GM23248 (cell line): Measurements from ENCODE around the gene RABEP1. TPM values are rescaled to one million over a fixed set of nuclear protein-coding genes. Genes with fewer than 3 reads are reported as not detected.

Source experiments
- DNase-seq: peaks from one replicate; pipeline ENCODE4 v3.0.0-alpha.2; 2015
- H2AFZ ChIP-seq: fragments of 200-600 bp; sonication (generic); 2 replicates; pipeline ENCODE4 v1.6.1; 2016; ENCODE audit warnings: antibody characterized with exemption
- H3F3A ChIP-seq: fragments of 200-600 bp; sonication (generic); 2 replicates; pipeline ENCODE4 v1.6.1; 2016; ENCODE audit warnings: mild to moderate bottlenecking, antibody characterized with exemption, mixed run types; ENCODE audit not compliant: insufficient read depth
- H3K27ac ChIP-seq: fragments of 200-600 bp; sonication (generic); 2 replicates; pipeline ENCODE4 v1.5.1; 2016; ENCODE audit warnings: mild to moderate bottlenecking
- H3K27me3 ChIP-seq: fragments of 200-600 bp; sonication (generic); replicated peaks from 2 replicates; pipeline ENCODE4 v1.6.1; 2016; ENCODE audit warnings: mild to moderate bottlenecking; ENCODE audit not compliant: insufficient read depth
- H3K36me3 ChIP-seq: fragments of 200-600 bp; sonication (generic); 2 replicates; pipeline ENCODE4 v1.6.1; 2016; ENCODE audit warnings: low read depth, mild to moderate bottlenecking
- H3K4me1 ChIP-seq: fragments of 200-600 bp; sonication (generic); 2 replicates; pipeline ENCODE4 v1.6.1; 2016; ENCODE audit warnings: mild to moderate bottlenecking; ENCODE audit not compliant: insufficient read depth
- H3K4me2 ChIP-seq: fragments of 200-600 bp; sonication (generic); one replicate; pipeline ENCODE4 v1.6.1; 2016; ENCODE audit warnings: mild to moderate bottlenecking; ENCODE audit not compliant: unreplicated experiment
- H3K4me3 ChIP-seq: fragments of 200-600 bp; sonication (generic); 2 replicates; pipeline ENCODE4 v1.5.1; 2016; ENCODE audit warnings: mild to moderate bottlenecking
- H3K79me2 ChIP-seq: fragments of 200-600 bp; sonication (generic); 2 replicates; pipeline ENCODE4 v1.6.1; 2016; ENCODE audit warnings: mild to moderate bottlenecking; ENCODE audit not compliant: insufficient read depth
- H3K9ac ChIP-seq: fragments of 200-600 bp; sonication (generic); 2 replicates; pipeline ENCODE4 v1.6.1; 2016; ENCODE audit warnings: mild to moderate bottlenecking
- H3K9me2 ChIP-seq: fragments of 200-600 bp; sonication (generic); 2 replicates; pipeline ENCODE4 v1.6.1; 2016; ENCODE audit warnings: mixed run types, mild to moderate bottlenecking, moderate library complexity; ENCODE audit not compliant: insufficient read depth
- H3K9me3 ChIP-seq: fragments of 200-600 bp; sonication (generic); one replicate; pipeline ENCODE4 v1.6.1; 2017; ENCODE audit warnings: low read depth
- H4K20me1 ChIP-seq: fragments of 200-600 bp; sonication (generic); 2 replicates; pipeline ENCODE4 v1.6.0; 2016; ENCODE audit not compliant: insufficient read depth
- EZH2 ChIP-seq: fragments of 200-600 bp; sonication (generic); IDR thresholded peaks from 2 replicates; pipeline ENCODE4 v1.6.1; 2018; ENCODE audit warnings: antibody characterized with exemption, mild to moderate bottlenecking; ENCODE audit not compliant: insufficient read depth, poor library complexity, severe bottlenecking
- EZH2phosphoT487 ChIP-seq: fragments of 200-600 bp; sonication (generic); IDR thresholded peaks from 2 replicates; pipeline ENCODE4 v1.6.1; 2018; ENCODE audit warnings: antibody characterized with exemption, moderate library complexity, mild to moderate bottlenecking, low read depth; ENCODE audit not compliant: insufficient read depth
- WGBS, 2 experiments: methylation state at CpG; one replicate each; pipeline ENCODE4 v1.1.6; 2015 to 2017; ENCODE audit warnings: low lambda C conversion rate in 2 of 2, low coverage in 1 of 2; ENCODE audit errors: missing lambda C conversion rate in 2 of 2; 5-methylcytosine and 5-hydroxymethylcytosine counted together
- in situ Hi-C: fragments of 300-500 bp; cut with MboI; formaldehyde crosslinking; loops from 2 replicates; pipeline ENCODE4 v1.15.0; 2020
- polyA plus RNA-seq: library from polyadenylated mRNA; unstranded; fragments of >200 nt; fragmentation: Nextera tagmentation; extraction: Ambion mirVana; gene quantifications from 2 replicates; pipeline ENCODE4 v1.2.1, GENCODE V29; 2016
- total RNA-seq: library from RNA; depleted of rRNA; stranded (reverse); fragments of >200 nt; shearing (Covaris generic); gene quantifications from 2 replicates; pipeline ENCODE4 v1.2.3, GENCODE V29; 2014

The RABEP1 gene
- total and polyA plus RNA-seq, 2 experiments from 2014 or later = 26.3 to 33.6 TPM

GRCh38 chr17:5283571-5284315, 1.7 kb downstream of the RABEP1 start:
- DNase-seq = peak; percentile 27
- Histone ChIP-seq H3K27ac (peak overlapping the region; percentile 45), H3K4me3 (peak overlapping the region; percentile 75), H3K4me2 (peak overlapping the region; percentile 99), H3K9me3 (no peaks in the 10 kb centered on the region), H3K4me1 (peaks cover 15% of the 10 kb centered on the region), H3K79me2 (peaks cover 62% of the 10 kb centered on the region), H4K20me1 (no peaks in the 10 kb centered on the region), H3K36me3 (no peaks in the 10 kb centered on the region), H3K9ac (peak overlapping the region; percentile 81), H3K27me3 (no peaks in the 10 kb centered on the region), H2AFZ (peak overlapping the region; percentile 56; the same call in 1 of the 2 replicates), H3F3A (peaks cover 15% of the 10 kb centered on the region; the same call in 1 of the 2 replicates), H3K9me2 (no peaks in the 10 kb centered on the region)
- 28 to 30% methylated on average over 5 of the region's 5 CpGs for WGBS, 2 experiments
- in situ Hi-C loops = no loop called here
- TF ChIP-seq EZH2phosphoT487 = no peak
- no peak for TF ChIP-seq EZH2

- 78 to 79% methylated on average over 7 of the region's 7 CpGs for WGBS, 2 experiments
- Histone ChIP-seq H4K20me1 (no peaks in the 10 kb centered on the region), H3F3A (peaks cover 15% of the 10 kb centered on the region; the same call in 1 of the 2 replicates)
Measured at GRCh38 chr17:5284681-5285080, 2.6 kb downstream of the RABEP1 start.

GRCh38 chr17:5286846-5287245, 4.8 kb downstream of the RABEP1 start:
- Histone ChIP-seq H3K9me2 (no peaks in the 10 kb centered on the region), H3K36me3 (no peaks in the 10 kb centered on the region), H3K4me1 (peaks cover 15% of the 10 kb centered on the region), H3K4me2 (no peak overlapping the region), H4K20me1 (no peaks in the 10 kb centered on the region), H3K4me3 (no peak overlapping the region), H3K27me3 (no peaks in the 10 kb centered on the region), H3K9me3 (no peaks in the 10 kb centered on the region), H3K9ac (no peak overlapping the region), H2AFZ (no peak overlapping the region), H3F3A (peaks cover 15% of the 10 kb centered on the region; the same call in 1 of the 2 replicates), H3K79me2 (peaks cover 93% of the 10 kb centered on the region), H3K27ac (no peak overlapping the region)
- in situ Hi-C loops = no loop called here
- 97 to 100% methylated on average over 3 of the region's 3 CpGs for WGBS, 2 experiments
- TF ChIP-seq EZH2phosphoT487 = no peak
- no peak for TF ChIP-seq EZH2
- no peak for DNase-seq

More at GRCh38 chr17:5284681-5285080, 2.6 kb downstream of the RABEP1 start:
- no peak overlapping the region for H3K9ac ChIP-seq
- H3K4me3 ChIP-seq = no peak overlapping the region
- no peak overlapping the region for H3K27ac ChIP-seq
- H3K4me2 ChIP-seq = no peak overlapping the region
- TF ChIP-seq EZH2phosphoT487 = no peak
- no peak for TF ChIP-seq EZH2
- no peaks in the 10 kb centered on the region for H3K9me2 ChIP-seq
- H3K79me2 ChIP-seq = peaks cover 71% of the 10 kb centered on the region
- H3K9me3 ChIP-seq = no peaks in the 10 kb centered on the region
- no peaks in the 10 kb centered on the region for H3K27me3 ChIP-seq
- H3K4me1 ChIP-seq = peaks cover 15% of the 10 kb centered on the region
- no peak overlapping the region for H2AFZ ChIP-seq
- in situ Hi-C loops = no loop called here
- DNase-seq = no peak
- H3K36me3 ChIP-seq = no peaks in the 10 kb centered on the region

GRCh38 chr17:5291683-5292350, 9.7 kb downstream of the RABEP1 start:
- Histone ChIP-seq H4K20me1 (peaks cover 6% of the 10 kb centered on the region), H3K4me3 (no peak overlapping the region)

More at GRCh38 chr17:5291683-5292350, 9.7 kb downstream of the RABEP1 start:
- Histone ChIP-seq H3K9me2 (no peaks in the 10 kb centered on the region), H3K27me3 (no peaks in the 10 kb centered on the region), H3K4me2 (no peak overlapping the region), H3K9me3 (no peaks in the 10 kb centered on the region), H3F3A (no peaks in the 10 kb centered on the region), H2AFZ (no peak overlapping the region), H3K27ac (no peak overlapping the region), H3K4me1 (no peaks in the 10 kb centered on the region), H3K9ac (no peak overlapping the region), H3K36me3 (no peaks in the 10 kb centered on the region), H3K79me2 (peaks cover 100% of the 10 kb centered on the region)
- no peak for TF ChIP-seq EZH2
- no peak for TF ChIP-seq EZH2phosphoT487
- in situ Hi-C loops = no loop called here
- no peak for DNase-seq
- 94 to 96% methylated on average over 8 of the region's 8 CpGs for WGBS, 2 experiments
